NCI-H1105 treated with DMSO at 0.1 percent for 48 hours (cell line): ENCODE measurements around the gene SLC16A10.
"Not testable (repeated sequence)": the region's sequence is repeated elsewhere in the genome, so short reads cannot be mapped to it uniquely, and the experiment has no call there.

Experiments used
- DNase-seq: peaks from one replicate; lab custom pipeline; 2025; lab: John Stamatoyannopoulos, UW

The SLC16A10 gene

GRCh38 chr6:111220383-111221031 lies 133.2 kb downstream of the SLC16A10 start:
- no peak for DNase-seq

- no peak for DNase-seq
These were observed 134.5 kb downstream of the SLC16A10 start for GRCh38 chr6:111221804-111222203.

- DNase-seq = no peak
These were observed 135.0 kb downstream of the SLC16A10 start for GRCh38 chr6:111222341-111222740.

- no peak for DNase-seq
These were observed 140.8 kb downstream of the SLC16A10 start for GRCh38 chr6:111228094-111228493.

GRCh38 chr6:111230351-111231089 lies 143.2 kb downstream of the SLC16A10 start:
- no peak for DNase-seq

GRCh38 chr6:111231090-111231459 lies 143.8 kb downstream of the SLC16A10 start:
- no peak for DNase-seq

- no peak for DNase-seq
These were observed 150.5 kb downstream of the SLC16A10 start for GRCh38 chr6:111237852-111238251.

GRCh38 chr6:111238464-111239119 lies 151.3 kb downstream of the SLC16A10 start:
- DNase-seq = no peak

GRCh38 chr6:111239461-111239860 lies 152.2 kb downstream of the SLC16A10 start:
- no peak for DNase-seq

- no peak for DNase-seq
These were observed 155.1 kb downstream of the SLC16A10 start for GRCh38 chr6:111242452-111242851.

GRCh38 chr6:111243095-111243494 lies 155.8 kb downstream of the SLC16A10 start:
- no peak for DNase-seq

- DNase-seq = no peak
These were observed 161.5 kb downstream of the SLC16A10 start for GRCh38 chr6:111248789-111249188.

- no peak for DNase-seq
These were observed 163.6 kb downstream of the SLC16A10 start for GRCh38 chr6:111250791-111251354.

GRCh38 chr6:111252726-111253125 lies 165.4 kb downstream of the SLC16A10 start:
- no peak for DNase-seq

GRCh38 chr6:111254004-111254778 lies 166.9 kb downstream of the SLC16A10 start:
- DNase-seq = no peak

GRCh38 chr6:111254779-111255166 lies 167.5 kb downstream of the SLC16A10 start:
- DNase-seq = no peak

- not testable (repeated sequence) for DNase-seq
These were observed 168.5 kb downstream of the SLC16A10 start for GRCh38 chr6:111255838-111256237.

- DNase-seq = peak; percentile 9
These were observed 169.3 kb downstream of the SLC16A10 start for GRCh38 chr6:111256646-111257045.

GRCh38 chr6:111258010-111258409 lies 170.7 kb downstream of the SLC16A10 start:
- no peak for DNase-seq

GRCh38 chr6:111258615-111259088 lies 171.3 kb downstream of the SLC16A10 start:
- DNase-seq = no peak

- DNase-seq = peak; percentile 99
These were observed 172.0 kb downstream of the SLC16A10 start for GRCh38 chr6:111259089-111259831.
